ENCODE data around the gene CCR3. TPM values are rescaled to one million over a fixed set of nuclear protein-coding genes. Genes with fewer than 3 reads are reported as not detected.

CCR3 gene
- total and polyA plus RNA-seq, 10 donors = 0.10 to 1.7 (median 0.59) TPM

DNA sequence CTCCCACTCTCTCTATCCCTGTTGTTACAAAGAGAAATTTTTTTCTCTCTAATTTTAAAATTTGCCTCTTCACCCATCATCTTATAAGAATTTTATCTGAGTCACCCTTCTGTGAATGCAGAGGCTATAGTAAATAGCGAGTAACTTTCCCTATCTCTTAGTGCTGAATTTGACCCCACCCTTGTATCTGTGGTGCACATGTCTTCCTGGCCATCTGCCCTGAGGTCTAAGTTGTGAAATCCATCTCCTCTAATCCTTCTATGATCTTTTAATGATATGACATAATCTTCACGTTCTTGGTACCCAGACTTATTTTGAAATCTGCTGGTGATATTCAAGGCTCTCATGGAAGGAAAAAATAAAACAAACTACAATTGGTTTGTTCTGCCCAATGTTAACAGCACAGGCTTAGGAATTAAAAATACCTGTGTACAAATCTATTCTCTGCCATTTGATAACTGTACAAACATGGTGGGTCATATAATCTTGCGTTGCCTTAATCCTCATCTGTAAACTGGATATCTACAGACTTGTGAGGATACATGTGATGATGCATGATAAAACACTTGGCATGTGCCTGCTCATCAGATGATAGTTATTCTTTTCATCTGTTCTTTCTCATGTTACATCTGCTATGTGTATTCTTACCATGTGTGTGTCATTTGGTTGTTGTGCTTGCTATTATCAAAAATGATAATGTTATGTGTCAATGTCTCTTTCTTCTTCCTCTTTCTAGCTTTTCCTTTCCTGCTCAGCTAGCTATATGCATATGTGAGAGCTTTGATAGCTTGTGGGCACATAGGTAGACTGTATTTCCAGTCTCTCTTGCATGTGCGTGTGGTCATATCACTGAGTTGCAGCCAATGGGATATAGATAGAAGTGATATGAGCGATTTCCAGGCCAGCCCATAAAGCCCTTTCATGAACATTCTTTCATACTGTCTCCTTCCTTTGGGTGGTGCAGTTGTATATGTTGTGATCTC is 13.7 kb upstream of the CCR3 start:
- Histone ChIP-seq H3K4me1 (peaks cover 0 to 36% (median 7%) of the 10 kb centered on the region in 6 donors), H3K27ac (no peak overlapping the region), H3K27me3 (replicated peaks in 1 of 7) (no peaks in the 10 kb centered on the region), H3K36me3 (no peaks in the 10 kb centered on the region), H3K9me3 (peaks cover 0 to 13% (median 8%) of the 10 kb centered on the region in 8 donors), H3K4me3 (no peak overlapping the region)
- intact Hi-C loops (cut with DNase I; ENCODE audit: low total_unique reads) = no loop called here
- DNase-seq = no peak
- no peak for TF ChIP-seq POLR2A (IDR thresholded peaks at IDR 0.05)
- TF ChIP-seq POLR2AphosphoS5 (IDR thresholded peaks at IDR 0.05) = no peak
- no peak for TF ChIP-seq CTCF (IDR thresholded peaks at IDR 0.05 in 8 of 11, conservative IDR thresholded peaks at IDR 0.05 in 3 of 11)
- 53 to 67% (median 55%) methylated on average over 5 of the region's 5 CpGs for WGBS, 5 donors

GRCh38 chr3:46231323-46231722 is 10.9 kb upstream of the CCR3 start:
- Histone ChIP-seq H3K4me3 (no peak overlapping the region), H3K9me3 (peaks cover 0 to 7% (median 5%) of the 10 kb centered on the region in 8 donors), H3K27ac (no peak overlapping the region), H3K27me3 (replicated peaks in 1 of 7) (no peaks in the 10 kb centered on the region), H3K4me1 (peaks cover 0 to 41% (median 10%) of the 10 kb centered on the region in 6 donors), H3K36me3 (no peaks in the 10 kb centered on the region)
- DNase-seq = no peak
- intact Hi-C loops (cut with DNase I; ENCODE audit: low total_unique reads) = no loop called here
- no peak for TF ChIP-seq CTCF (IDR thresholded peaks at IDR 0.05 in 8 of 11, conservative IDR thresholded peaks at IDR 0.05 in 3 of 11)
- no peak for TF ChIP-seq POLR2AphosphoS5 (IDR thresholded peaks at IDR 0.05)
- TF ChIP-seq POLR2A (IDR thresholded peaks at IDR 0.05) = no peak
- WGBS, 5 donors = 87 to 96% (median 91%) methylated on average over 5 of the region's 5 CpGs

- no peak for DNase-seq
- TF ChIP-seq POLR2AphosphoS5 (IDR thresholded peaks at IDR 0.05) = peak in 1 of 3 donors; percentile 60
- no peak for TF ChIP-seq POLR2A (IDR thresholded peaks at IDR 0.05)
- peak overlapping the region in 1 of 8 donors; percentile 5 for H3K4me3 ChIP-seq
- no peaks in the 10 kb centered on the region for H3K9me3 ChIP-seq
- peak overlapping the region in 3 of 8 donors; percentile 12 to 56 (median 29) for H3K27ac ChIP-seq
- WGBS, 5 donors = 48 to 60% (median 58%) methylated on average over 6 of the region's 6 CpGs
- intact Hi-C loops (cut with DNase I; ENCODE audit: low total_unique reads) = no loop called here
- H3K4me1 ChIP-seq = peaks cover 0 to 42% (median 11%) of the 10 kb centered on the region in 6 donors
- no peaks in the 10 kb centered on the region for H3K27me3 ChIP-seq (replicated peaks in 1 of 7)
- no peaks in the 10 kb centered on the region for H3K36me3 ChIP-seq
These were observed 9.1 kb upstream of the CCR3 start for GRCh38 chr3:46233194-46233593.

DNA sequence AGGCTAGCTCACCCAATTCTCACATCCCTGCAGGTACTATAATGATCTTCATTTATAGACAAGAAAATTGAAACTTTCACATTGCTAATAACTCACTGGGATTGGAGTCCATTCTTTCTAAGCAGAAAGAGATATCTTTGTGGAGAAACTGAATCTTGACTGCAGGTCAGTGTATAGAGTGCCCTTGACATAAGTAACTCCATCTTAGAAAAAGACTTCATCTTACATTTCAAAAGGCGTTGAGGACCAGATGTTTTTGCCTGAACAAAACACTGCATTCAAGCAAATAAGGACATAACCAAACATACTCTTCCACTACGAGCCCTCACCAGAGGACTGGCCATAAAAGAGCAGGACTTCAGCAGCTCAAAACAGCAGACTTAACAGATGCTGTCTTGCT is 6.8 kb upstream of the CCR3 start:
- TF ChIP-seq POLR2A (IDR thresholded peaks at IDR 0.05) = no peak
- Histone ChIP-seq H3K9me3 (no peaks in the 10 kb centered on the region), H3K4me3 (no peak overlapping the region), H3K36me3 (no peaks in the 10 kb centered on the region), H3K27ac (no peak overlapping the region), H3K4me1 (peaks cover 0 to 33% (median 8%) of the 10 kb centered on the region in 6 donors), H3K27me3 (replicated peaks in 1 of 7) (no peaks in the 10 kb centered on the region)
- 89 to 94% (median 92%) methylated on average over 2 of the region's 2 CpGs for WGBS, 5 donors
- intact Hi-C loops (cut with DNase I; ENCODE audit: low total_unique reads) = no loop called here
- no peak for DNase-seq

All from spleen (tissue), 11 donors.